ENCODE data around the gene PRKCH. TPM values are rescaled to one million over a fixed set of nuclear protein-coding genes. Genes with fewer than 3 reads are reported as not detected.
"Not testable (repeated sequence)": the region's sequence is repeated elsewhere in the genome, so short reads cannot be mapped to it uniquely, and the experiment has no call there.

The PRKCH gene
- total RNA-seq, 3 donors from 2014 or later, result 27.0 to 41.3 (median 34.0) TPM

DNA sequence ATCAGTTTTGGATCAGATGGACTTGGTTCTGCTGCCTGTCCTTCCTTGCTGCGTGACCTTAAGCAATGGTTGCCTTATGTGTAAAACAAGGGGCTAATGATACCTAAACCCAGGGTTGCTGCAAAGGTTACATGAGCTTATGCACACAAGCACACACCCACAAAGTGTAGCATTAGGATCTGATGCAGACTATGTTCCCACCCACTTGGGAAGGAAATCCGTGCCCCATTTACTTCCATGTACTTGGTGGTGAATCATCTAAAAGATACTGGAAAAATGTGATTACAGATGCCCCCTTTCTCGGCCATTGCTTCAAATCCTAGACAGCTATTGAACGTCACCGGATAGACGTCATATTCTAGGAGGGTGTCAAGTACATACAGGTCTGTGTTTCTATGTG is 87.1 kb downstream of the PRKCH start:
- Histone ChIP-seq H3K4me1 (no peaks in the 10 kb centered on the region), H3K9me3 (no peaks in the 10 kb centered on the region), H3K4me3 (no peak overlapping the region), H3K27me3 (no peaks in the 10 kb centered on the region), H3K36me3 (no peaks in the 10 kb centered on the region), H3K27ac (no peak overlapping the region)
- TF ChIP-seq POLR2AphosphoS5 (IDR thresholded peaks at IDR 0.05) (no peak), POLR2A (IDR thresholded peaks at IDR 0.05) (no peak)
- TF ChIP-seq, protein P1, sequence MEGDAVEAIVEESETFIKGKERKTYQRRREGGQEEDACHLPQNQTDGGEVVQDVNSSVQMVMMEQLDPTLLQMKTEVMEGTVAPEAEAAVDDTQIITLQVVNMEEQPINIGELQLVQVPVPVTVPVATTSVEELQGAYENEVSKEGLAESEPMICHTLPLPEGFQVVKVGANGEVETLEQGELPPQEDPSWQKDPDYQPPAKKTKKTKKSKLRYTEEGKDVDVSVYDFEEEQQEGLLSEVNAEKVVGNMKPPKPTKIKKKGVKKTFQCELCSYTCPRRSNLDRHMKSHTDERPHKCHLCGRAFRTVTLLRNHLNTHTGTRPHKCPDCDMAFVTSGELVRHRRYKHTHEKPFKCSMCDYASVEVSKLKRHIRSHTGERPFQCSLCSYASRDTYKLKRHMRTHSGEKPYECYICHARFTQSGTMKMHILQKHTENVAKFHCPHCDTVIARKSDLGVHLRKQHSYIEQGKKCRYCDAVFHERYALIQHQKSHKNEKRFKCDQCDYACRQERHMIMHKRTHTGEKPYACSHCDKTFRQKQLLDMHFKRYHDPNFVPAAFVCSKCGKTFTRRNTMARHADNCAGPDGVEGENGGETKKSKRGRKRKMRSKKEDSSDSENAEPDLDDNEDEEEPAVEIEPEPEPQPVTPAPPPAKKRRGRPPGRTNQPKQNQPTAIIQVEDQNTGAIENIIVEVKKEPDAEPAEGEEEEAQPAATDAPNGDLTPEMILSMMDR (IDR thresholded peaks at IDR 0.05), result no peak
- intact Hi-C loops (cut with DNase I; ENCODE audit: low total_unique reads), result no loop called here
- no peak for DNase-seq (ENCODE audit: low spot score in 2 of 2)

DNA sequence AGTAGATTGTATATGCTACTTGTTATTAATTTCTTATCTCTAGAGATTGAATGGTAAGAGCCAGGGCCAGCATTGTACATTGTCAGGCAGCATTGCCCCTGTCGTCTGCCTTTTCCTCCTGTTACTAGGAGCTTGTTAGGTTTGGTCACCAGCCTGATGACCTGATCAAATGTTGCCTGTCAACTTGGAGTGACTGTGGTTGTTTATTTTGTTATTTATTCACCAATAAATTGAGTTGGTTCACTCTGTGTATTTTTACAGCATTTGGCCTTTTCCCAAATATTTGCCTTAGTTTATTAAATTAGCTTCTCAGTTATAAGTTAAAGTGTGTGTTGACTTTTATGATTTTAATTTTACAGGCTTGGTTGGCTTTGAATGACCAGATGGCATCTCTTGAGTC is 88.4 kb downstream of the PRKCH start:
- Histone ChIP-seq H3K9me3 (no peaks in the 10 kb centered on the region), H3K36me3 (no peaks in the 10 kb centered on the region), H3K4me1 (no peaks in the 10 kb centered on the region), H3K27ac (no peak overlapping the region), H3K4me3 (no peak overlapping the region), H3K27me3 (no peaks in the 10 kb centered on the region)
- no peak for TF ChIP-seq POLR2A (IDR thresholded peaks at IDR 0.05)
- DNase-seq (ENCODE audit: low spot score in 2 of 2), result no peak
- intact Hi-C loops (cut with DNase I; ENCODE audit: low total_unique reads), result no loop called here

DNA sequence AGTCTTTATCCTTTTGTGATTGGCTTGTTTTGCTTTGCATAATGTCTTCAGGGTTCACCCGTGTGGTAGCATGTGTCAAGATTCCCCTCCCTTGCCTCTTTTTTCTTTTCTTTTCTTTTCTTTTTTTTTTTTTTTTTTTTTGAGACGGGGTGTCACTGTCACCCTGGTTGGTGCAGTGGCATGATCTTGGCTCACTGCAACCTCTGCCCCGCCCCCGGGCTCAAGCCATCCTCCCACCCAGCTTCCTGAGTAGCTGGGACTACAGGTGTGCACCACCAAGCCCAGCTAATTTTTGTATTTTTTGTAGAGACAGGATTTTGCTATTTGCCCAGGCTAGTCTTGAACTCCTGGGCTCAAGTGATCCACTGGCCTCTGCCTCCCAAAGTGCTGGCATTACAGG is 94.6 kb downstream of the PRKCH start:
- not testable (repeated sequence) for H3K27ac ChIP-seq; DNase-seq (ENCODE audit: low spot score in 2 of 2)

DNA sequence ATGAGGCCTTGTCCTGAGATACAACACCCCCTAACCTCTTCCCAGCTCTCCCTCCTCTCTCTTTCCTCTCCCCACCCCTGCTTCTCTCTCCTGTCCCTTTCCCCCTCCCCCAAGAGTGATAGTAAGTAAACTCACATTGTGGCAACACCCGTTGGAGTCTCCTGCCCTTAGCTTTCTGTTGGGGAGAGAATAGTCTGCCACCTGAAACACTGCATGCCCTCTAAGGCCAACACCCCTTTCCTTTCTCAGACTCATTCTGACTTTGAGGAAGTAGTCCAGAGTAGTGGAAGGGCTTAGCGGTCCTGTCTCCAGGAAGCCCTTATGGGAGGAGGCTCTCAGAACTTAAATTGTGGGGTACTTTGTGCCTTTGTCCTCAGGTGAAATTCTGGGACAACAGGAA is 95.2 kb downstream of the PRKCH start:
- Histone ChIP-seq H3K4me1 (no peaks in the 10 kb centered on the region), H3K27me3 (no peaks in the 10 kb centered on the region), H3K4me3 (no peak overlapping the region), H3K9me3 (no peaks in the 10 kb centered on the region), H3K27ac (peak overlapping the region in 1 of 2 donors; percentile 1), H3K36me3 (no peaks in the 10 kb centered on the region)
- TF ChIP-seq, protein P1 (IDR thresholded peaks at IDR 0.05), result no peak
- TF ChIP-seq POLR2AphosphoS5 (IDR thresholded peaks at IDR 0.05) (no peak), POLR2A (IDR thresholded peaks at IDR 0.05) (no peak)
- intact Hi-C loops (cut with DNase I; ENCODE audit: low total_unique reads), result no loop called here
- no peak for DNase-seq (ENCODE audit: low spot score in 2 of 2)

More for the DNA sequence above, 94.6 kb downstream of the PRKCH start:
- H3K36me3 ChIP-seq; intact Hi-C loops (cut with DNase I; ENCODE audit: low total_unique reads); H3K4me3 ChIP-seq; H3K4me1 ChIP-seq; H3K27me3 ChIP-seq; H3K9me3 ChIP-seq: not testable (repeated sequence)

DNA sequence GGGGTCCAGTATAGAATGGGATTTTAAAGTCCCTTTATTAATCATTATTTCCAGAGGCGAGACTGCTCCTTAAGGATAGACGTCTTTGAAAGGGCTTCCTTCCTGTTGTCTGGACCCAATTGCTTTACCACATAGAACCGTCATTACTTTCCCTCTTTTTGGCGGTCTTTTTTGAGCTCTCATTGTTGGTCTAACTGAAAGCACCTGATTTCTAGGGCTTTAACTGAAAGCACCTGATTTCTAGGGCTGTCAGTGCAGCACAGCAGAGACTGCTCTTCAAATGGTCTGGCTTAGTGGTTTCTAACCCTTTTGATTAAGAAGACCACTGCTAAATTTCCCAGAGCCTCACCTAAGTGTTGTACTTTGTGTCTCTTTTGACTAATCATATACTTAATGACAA is 95.8 kb downstream of the PRKCH start:
- Histone ChIP-seq H3K36me3 (no peaks in the 10 kb centered on the region), H3K4me3 (no peak overlapping the region), H3K4me1 (no peaks in the 10 kb centered on the region), H3K9me3 (no peaks in the 10 kb centered on the region), H3K27ac (peak overlapping the region in 1 of 2 donors; percentile 70), H3K27me3 (no peaks in the 10 kb centered on the region)
- TF ChIP-seq POLR2AphosphoS5 (IDR thresholded peaks at IDR 0.05) (no peak), POLR2A (IDR thresholded peaks at IDR 0.05) (no peak)
- TF ChIP-seq, protein P1 (IDR thresholded peaks at IDR 0.05), result no peak
- DNase-seq (ENCODE audit: low spot score in 2 of 2), result no peak
- intact Hi-C loops (cut with DNase I; ENCODE audit: low total_unique reads), result no loop called here

DNA sequence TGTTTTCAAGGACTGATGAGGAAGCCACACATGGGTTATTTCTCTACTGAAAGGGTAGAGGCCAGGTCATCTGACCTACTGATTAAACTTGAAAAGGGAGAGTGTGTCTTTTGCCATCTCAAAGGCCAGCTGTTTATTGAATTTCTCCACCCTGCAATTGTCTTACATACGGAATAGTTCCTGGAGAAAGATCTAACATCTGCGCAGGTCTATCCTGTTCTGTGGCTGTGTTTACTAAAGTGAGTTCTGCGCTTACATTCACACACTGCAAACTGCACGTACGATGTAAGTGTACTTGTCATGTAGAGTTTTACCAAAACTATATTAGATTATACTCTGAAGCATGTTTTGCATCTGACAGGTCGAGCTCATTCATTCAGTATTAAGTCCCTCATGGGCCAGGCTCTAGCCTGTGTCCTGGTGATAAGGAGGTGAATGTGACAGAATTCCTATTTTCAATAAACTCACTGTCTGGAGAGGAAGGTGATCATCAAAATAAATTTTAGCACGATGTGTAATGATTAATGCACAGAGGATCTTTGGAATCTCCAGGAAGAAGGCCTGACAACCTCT is 96.6 kb downstream of the PRKCH start:
- TF ChIP-seq, protein P1 (IDR thresholded peaks at IDR 0.05), result no peak
- TF ChIP-seq POLR2AphosphoS5 (IDR thresholded peaks at IDR 0.05), result no peak
- TF ChIP-seq POLR2A (IDR thresholded peaks at IDR 0.05), result no peak
- no peaks in the 10 kb centered on the region for H3K4me1 ChIP-seq
- no peak overlapping the region for H3K4me3 ChIP-seq
- DNase-seq (ENCODE audit: low spot score in 2 of 2), result no peak
- intact Hi-C loops (cut with DNase I; ENCODE audit: low total_unique reads), result no loop called here
- H3K36me3 ChIP-seq, result no peaks in the 10 kb centered on the region
- no peaks in the 10 kb centered on the region for H3K27me3 ChIP-seq
- no peaks in the 10 kb centered on the region for H3K9me3 ChIP-seq
- H3K27ac ChIP-seq, result peak overlapping the region; percentile 60 to 70

All from breast epithelium (tissue), 4 donors.